Stimulated activated CD8-positive, alpha-beta memory T cell treated with anti-CD3 and anti-CD28 coated beads, Interleukin-7, amount 100 ng/mL, for 48 hours (primary cell): Measurements from ENCODE around the gene SLC7A9.

Experiments
- DNase-seq, 2 donors: peaks; one replicate each; pipeline ENCODE4 v3.0.0-alpha.2; 2020; ENCODE audit warnings: low read depth in 1 of 2; ENCODE audit errors: extremely low read depth in 1 of 2

Gene SLC7A9

DNA sequence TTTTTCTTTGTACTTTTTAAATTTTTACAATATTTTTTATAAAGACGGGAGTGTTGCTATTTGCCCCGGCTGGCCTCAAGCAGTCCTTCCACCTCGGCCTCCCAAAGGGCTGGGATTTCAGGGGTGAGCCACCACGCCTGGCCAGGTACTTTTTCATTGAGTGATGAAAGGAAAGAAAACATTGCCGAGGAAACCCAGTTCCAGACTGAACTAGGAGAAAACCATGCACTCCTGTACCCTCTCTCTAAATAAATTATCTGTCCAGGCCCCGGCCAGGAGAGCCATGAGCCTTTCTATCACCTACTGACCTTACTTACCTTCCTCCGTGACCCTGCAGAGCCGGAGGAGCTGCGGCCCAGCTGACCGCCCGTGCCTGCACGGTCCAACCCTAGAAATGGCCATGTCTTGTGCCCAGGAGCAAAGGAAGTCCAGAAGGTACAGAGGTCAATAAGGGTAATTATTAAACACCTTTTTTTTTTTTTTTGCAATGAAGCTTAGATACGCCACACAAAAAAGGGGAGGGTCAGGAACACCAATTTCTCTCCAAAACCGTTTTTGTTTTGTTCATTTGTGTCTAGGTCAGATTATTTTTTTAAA is at the start of gene SLC7A9:
SLC7A9 (minus strand) TSS at position 399 of the 597 bp plus-strand sequence. CDS start 1,233 bp downstream, outside the sequence.
- DNase-seq = no peak

DNA sequence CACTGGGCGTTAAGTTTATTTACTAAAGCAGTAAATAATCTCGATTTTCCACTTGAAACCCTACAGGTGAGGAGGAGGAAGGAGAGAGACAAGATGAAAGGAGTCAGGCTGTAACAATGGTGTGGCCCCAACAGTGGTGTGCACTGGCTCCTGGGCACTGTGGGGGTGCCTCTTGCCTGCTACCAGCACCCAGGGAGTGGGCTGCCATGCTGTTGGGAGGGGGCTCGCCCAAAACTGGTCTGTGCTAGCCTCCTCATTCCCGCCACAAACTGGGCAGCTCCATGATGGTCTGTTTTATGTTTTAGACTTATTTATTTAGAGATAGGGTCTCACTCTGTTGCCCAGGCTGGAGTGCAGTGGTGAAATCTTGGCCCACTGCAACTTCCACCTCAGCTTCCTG is 49.8 kb upstream of the SLC7A9 start:
- no peak for DNase-seq

DNA sequence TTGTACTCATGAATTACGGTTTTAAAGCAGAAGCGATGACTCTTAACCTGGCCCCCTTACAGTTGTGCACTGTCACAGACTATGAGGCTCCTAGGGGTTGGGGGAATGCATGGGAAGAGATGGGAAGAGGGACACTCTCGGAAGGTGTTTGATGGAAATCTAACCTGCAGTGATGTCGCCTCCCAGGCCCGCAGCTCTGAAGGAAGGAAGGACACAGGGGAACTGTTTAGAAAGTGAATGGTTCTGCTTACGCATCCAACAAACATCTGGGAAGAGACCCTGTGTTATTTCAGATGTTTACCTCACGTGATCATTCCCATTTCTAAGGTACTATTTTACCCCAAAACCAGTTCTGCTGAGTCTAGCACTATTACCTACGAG is 48.0 kb upstream of the SLC7A9 start:
- no peak for DNase-seq

- DNase-seq = no peak
Measured at GRCh38 chr19:32916969-32917615, 47.5 kb upstream of the SLC7A9 start.

DNA sequence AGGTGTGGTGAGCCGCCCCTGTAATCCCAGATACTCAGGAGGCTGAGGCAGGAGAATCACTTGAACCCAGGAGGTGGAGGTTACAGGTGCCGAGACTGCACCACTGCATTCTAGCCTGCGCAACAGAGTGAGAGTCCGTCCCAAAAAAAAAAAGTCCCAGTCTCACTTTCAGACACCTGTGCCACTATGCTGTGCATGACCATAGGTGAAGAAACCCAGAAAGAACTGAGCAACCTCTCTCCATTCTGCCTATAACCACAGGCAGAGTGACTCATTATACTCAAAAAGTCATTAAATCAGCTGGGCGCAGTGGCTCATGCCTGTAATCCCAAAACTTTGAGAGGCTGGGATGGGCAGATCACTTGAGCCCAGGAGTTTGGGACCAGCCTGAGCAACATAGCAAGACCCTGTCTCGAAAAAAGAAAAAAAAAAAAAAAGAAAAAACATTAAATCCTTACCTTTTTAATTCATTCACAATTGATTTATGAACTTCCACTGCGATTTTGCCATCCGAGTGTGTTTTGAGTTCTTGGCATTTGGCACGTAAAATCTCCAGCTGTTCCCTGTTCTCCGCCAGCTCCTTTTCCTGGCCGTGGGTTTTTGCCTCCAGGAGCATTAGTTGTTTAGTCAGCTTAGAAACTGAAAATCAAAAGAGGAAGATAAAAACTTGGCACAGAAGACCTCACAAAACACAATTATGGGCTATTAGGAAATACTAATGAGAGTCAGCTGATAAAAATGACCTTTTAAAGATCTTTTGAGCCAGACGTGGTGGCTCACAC is 45.5 kb upstream of the SLC7A9 start:
- DNase-seq = no peak

DNA sequence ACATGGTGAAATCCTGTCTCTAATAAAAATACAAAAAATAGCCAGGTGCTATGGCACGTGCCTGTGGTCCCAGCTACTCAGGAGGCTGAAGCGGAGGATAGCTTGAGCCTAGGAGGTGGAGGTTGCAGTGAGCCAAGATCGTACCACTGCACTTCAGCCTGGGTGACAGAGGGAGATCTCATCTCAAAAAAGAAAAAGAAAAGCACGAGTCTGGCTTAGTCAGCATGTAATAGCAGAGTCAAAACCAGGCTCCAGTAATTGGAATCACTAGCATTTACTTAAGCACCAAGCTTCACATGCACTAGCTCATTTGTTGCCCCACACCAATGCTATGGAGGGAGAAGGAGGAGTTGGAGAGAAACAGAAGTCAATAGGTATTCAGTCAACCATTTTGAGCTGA is 41.9 kb upstream of the SLC7A9 start:
- no peak for DNase-seq

- DNase-seq = no peak
Measured at GRCh38 chr19:32910874-32911273, 41.3 kb upstream of the SLC7A9 start.

DNA sequence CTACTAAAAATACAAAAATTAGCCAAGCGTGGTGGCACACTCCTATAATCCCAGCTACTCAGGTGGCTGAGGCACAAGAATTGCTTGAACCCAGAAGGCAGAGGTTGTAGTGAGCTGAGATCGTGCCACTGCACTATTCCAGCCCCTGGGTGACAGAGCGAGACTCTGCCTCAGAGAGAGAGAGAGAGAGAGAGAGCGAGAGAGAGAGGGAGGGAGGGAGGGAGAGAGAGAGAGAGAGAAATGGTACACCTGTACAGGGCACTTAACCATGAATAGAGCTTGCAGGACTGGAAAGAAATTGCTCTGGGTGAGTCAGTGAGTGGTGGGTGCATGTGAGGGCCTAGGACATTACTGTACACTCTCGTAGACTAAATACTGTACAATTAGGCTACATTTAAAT is 40.5 kb upstream of the SLC7A9 start:
- DNase-seq = no peak

DNA sequence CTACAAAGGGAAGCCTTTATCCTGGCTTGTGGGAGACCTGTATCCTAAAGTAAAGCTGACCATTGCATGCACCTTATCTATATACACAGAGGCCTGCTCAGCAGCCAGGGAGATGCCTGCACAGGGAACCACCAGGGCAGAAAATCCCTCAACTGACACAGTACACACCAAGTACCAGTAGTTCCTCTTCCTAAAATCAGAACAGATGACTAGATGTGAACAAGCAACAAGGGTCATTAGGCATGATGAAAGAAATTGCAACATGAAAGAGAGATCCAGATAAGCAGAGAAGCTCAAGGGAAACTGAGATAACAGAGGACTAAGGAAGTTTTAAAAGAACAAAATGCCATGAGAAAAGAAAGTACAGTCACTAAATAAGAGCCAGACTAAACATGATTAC is 39.7 kb upstream of the SLC7A9 start:
- no peak for DNase-seq

- no peak for DNase-seq
Measured at GRCh38 chr19:32908641-32909190, 39.1 kb upstream of the SLC7A9 start.

GRCh38 chr19:32902448-32902847 is 32.9 kb upstream of the SLC7A9 start:
- no peak for DNase-seq

- no peak for DNase-seq
Measured at GRCh38 chr19:32901504-32902161, 32.1 kb upstream of the SLC7A9 start.

GRCh38 chr19:32896516-32897214 is 27.1 kb upstream of the SLC7A9 start:
- no peak for DNase-seq

GRCh38 chr19:32895384-32895783 is 25.8 kb upstream of the SLC7A9 start:
- DNase-seq = no peak

GRCh38 chr19:32891609-32892008 is 22.0 kb upstream of the SLC7A9 start:
- no peak for DNase-seq

DNA sequence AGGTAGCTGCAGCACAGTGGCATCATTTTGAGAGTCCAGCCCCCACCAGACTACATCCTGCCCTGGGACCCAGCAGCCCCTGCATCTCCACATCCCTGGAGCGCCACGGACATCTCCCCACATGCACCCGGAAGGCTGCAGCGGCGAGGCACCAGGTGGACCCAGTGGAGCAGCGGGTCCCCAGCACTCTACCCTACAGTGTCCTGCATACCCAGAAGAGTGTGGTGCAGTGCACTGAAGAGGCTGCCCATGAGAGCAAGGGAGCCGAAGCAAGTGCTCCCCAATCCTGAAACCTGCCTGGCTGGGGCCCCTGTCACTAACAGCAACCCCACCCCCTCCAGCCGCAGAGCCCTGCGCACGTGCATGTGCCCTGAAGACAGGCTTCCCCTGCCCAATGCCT is 21.3 kb upstream of the SLC7A9 start:
- no peak for DNase-seq

- DNase-seq = no peak
Measured at GRCh38 chr19:32890326-32890725, 20.8 kb upstream of the SLC7A9 start.

GRCh38 chr19:32889137-32889934 is 19.8 kb upstream of the SLC7A9 start:
- no peak for DNase-seq

GRCh38 chr19:32887572-32888215 is 18.1 kb upstream of the SLC7A9 start:
- no peak for DNase-seq
